Stomach (tissue), 4 donors: ENCODE results near the gene RECK.

Source experiments
- EP300 ChIP-seq: sonication (generic); formaldehyde crosslinking; IDR thresholded peaks from one replicate; pipeline ENCODE4 v1.6.1; 2017; ENCODE audit warnings: antibody characterized with exemption
- POLR2A ChIP-seq, 4 donors: fragments of 450-650 bp; IDR thresholded peaks; one replicate each; pipeline ENCODE4 v1.6.1; 2016; ENCODE audit warnings: antibody characterized with exemption in 4 of 4, control low read depth in 2 of 4, mild to moderate bottlenecking in 1 of 4, moderate library complexity in 1 of 4
- POLR2AphosphoS5 ChIP-seq, 3 donors: sonication (generic); formaldehyde crosslinking; IDR thresholded peaks; one replicate each; pipeline ENCODE4 v1.6.1; 2016; ENCODE audit warnings: antibody characterized with exemption in 3 of 3
- TF ChIP-seq, protein P1 (sequence below), 7 experiments: fragments of 450-650 bp in 4 of 7; fragments of 200-600 bp in 3 of 7; sonication (generic) in 3 of 7; IDR thresholded peaks; one replicate each; pipeline ENCODE4 v1.5.1; 2016 to 2019; ENCODE audit warnings: antibody characterized with exemption in 7 of 7, control low read depth in 2 of 7, mild to moderate bottlenecking in 1 of 7

DNA sequence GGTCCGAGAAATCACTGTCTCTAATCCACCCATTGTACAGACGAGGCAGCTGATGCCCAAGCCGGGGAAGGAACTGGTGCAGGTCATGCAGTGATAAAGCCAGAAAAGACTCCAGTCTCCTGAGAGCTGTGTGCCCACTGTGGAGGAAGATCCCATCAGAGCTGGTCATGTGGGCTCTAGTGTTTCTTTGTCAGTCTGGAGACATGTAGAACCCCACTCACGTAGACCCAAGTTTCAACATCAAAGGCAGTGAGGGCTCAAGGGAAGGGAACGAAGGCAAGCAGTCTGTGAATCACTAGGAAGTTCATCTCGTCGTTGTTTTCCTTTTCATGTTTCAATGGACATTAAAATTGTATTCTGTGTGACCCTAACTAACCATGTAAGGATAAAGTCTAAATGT, 85.3 kb downstream of the RECK start:
- TF ChIP-seq, protein P1, sequence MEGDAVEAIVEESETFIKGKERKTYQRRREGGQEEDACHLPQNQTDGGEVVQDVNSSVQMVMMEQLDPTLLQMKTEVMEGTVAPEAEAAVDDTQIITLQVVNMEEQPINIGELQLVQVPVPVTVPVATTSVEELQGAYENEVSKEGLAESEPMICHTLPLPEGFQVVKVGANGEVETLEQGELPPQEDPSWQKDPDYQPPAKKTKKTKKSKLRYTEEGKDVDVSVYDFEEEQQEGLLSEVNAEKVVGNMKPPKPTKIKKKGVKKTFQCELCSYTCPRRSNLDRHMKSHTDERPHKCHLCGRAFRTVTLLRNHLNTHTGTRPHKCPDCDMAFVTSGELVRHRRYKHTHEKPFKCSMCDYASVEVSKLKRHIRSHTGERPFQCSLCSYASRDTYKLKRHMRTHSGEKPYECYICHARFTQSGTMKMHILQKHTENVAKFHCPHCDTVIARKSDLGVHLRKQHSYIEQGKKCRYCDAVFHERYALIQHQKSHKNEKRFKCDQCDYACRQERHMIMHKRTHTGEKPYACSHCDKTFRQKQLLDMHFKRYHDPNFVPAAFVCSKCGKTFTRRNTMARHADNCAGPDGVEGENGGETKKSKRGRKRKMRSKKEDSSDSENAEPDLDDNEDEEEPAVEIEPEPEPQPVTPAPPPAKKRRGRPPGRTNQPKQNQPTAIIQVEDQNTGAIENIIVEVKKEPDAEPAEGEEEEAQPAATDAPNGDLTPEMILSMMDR (IDR thresholded peaks at IDR 0.05): no peak
- TF ChIP-seq POLR2A (IDR thresholded peaks at IDR 0.05): no peak
- TF ChIP-seq POLR2AphosphoS5 (IDR thresholded peaks at IDR 0.05): no peak
- no peak for TF ChIP-seq EP300
